ENCODE data around the gene RASGRF1.

Gene RASGRF1

DNA sequence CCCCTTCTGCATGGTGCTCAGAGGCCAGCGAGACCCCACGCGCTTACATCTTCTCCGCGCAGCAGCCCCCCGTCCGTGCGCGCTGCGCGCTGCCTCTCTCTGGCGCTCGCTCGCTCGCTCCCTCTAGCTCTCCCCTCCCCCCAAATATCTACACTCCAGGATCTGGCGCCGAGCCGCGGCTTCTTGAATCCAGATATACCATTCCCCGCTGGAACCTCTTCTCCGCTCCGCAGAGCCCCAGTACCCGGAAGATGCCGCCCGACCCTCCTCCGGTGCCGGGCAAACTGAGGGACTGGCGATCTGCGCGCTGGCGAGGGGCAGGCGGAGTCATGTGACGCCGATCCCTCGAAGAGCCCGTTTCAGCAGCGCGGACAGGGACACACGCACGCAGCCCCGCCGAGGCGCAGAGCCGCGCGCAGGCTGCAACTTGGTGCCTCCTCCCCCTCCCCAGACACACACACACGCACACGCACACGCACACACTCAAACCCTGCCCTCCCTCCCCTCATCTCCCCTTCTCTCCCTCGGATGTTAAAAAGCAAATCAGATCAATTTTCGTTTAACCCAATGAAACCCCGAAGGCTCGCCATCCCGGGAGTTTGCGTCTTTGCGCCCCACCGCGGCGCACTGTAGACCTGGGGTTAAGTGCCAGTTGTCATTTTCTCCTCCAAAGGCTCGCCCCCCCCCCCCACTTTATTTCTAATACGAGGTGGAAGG lies at the start of gene RASGRF1:
Gene RASGRF1, minus strand, starts transcription at position 294 of the 717 bp plus-strand sequence. Its CDS starts 282 bp downstream, at position 12.
- TF ChIP-seq, protein P1, sequence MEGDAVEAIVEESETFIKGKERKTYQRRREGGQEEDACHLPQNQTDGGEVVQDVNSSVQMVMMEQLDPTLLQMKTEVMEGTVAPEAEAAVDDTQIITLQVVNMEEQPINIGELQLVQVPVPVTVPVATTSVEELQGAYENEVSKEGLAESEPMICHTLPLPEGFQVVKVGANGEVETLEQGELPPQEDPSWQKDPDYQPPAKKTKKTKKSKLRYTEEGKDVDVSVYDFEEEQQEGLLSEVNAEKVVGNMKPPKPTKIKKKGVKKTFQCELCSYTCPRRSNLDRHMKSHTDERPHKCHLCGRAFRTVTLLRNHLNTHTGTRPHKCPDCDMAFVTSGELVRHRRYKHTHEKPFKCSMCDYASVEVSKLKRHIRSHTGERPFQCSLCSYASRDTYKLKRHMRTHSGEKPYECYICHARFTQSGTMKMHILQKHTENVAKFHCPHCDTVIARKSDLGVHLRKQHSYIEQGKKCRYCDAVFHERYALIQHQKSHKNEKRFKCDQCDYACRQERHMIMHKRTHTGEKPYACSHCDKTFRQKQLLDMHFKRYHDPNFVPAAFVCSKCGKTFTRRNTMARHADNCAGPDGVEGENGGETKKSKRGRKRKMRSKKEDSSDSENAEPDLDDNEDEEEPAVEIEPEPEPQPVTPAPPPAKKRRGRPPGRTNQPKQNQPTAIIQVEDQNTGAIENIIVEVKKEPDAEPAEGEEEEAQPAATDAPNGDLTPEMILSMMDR (conservative IDR thresholded peaks at IDR 0.05; ENCODE audit: low read depth, low read length) = no peak
- no peak for DNase-seq (ENCODE audit: low read depth)
- peak within 1 kb of the TSS; percentile 28 for H3K4me3 ChIP-seq (ENCODE audit: low read length)

DNA sequence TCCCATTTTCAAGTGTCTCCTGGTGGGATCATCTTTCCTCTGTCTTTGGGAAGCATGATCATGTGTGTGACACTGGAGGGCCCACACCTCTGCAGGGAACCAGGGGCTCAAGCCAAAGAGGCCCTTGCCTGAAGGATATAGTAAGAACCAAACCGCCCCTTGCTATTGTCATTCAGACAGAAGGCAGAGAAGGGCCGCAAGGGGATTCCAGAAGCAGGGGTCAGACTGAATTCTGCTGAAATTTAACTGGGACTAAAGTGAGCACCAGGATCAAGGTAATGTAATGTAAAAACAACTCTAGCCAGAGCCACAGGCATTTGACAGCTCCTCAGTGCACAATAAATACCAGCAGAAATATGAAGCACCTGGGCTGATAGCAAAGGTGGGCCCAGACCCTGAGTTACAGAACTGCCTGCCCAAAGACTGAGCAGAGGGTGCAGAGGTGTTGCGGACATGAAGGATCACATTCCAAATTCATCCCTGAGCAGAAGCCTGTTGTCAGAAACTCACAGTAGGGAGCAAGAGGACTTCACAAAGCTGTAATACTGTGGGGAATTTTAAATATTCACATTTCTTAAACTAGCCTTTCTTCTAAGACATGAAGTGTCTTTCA lies 46.0 kb upstream of the RASGRF1 start:
- TF ChIP-seq, protein P1 (conservative IDR thresholded peaks at IDR 0.05; ENCODE audit: low read depth, low read length) = no peak

DNA sequence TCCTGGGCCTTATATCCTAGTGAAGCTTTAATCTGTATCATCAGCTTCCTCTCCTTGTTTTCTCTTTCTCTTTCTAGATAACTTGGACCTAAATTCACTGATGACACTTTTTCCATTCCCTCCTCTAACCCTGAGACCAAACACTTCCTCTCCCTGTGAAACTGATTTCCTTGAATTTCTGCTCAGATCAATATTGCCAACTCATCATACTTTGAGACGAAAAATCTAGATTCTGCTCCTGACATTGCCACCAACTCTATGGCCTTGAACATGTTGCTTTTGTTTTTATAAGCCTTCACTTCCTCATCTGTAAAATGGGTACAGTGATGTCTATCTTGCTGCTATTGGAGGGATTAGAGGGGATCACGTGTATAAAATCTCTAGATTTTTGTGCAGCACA lies 42.7 kb upstream of the RASGRF1 start:
- TF ChIP-seq, protein P1 (conservative IDR thresholded peaks at IDR 0.05; ENCODE audit: low read depth, low read length) = no peak
- H3K4me3 ChIP-seq (ENCODE audit: low read length) = no peak overlapping the region
- DNase-seq (ENCODE audit: low read depth) = no peak

More for the DNA sequence above, 46.0 kb upstream of the RASGRF1 start:
- no peak for DNase-seq (ENCODE audit: low read depth)
- H3K4me3 ChIP-seq (ENCODE audit: low read length) = no peak overlapping the region

- TF ChIP-seq, protein P1 (conservative IDR thresholded peaks at IDR 0.05; ENCODE audit: low read depth, low read length) = no peak
- DNase-seq (ENCODE audit: low read depth) = no peak
- H3K4me3 ChIP-seq (ENCODE audit: low read length) = no peak overlapping the region
Observed at GRCh38 chr15:79132770-79133169, 42.2 kb upstream of the RASGRF1 start.

- no peak overlapping the region for H3K4me3 ChIP-seq (ENCODE audit: low read length)
- TF ChIP-seq, protein P1 (conservative IDR thresholded peaks at IDR 0.05; ENCODE audit: low read depth, low read length) = no peak
- DNase-seq (ENCODE audit: low read depth) = no peak
Observed at GRCh38 chr15:79132361-79132760, 41.8 kb upstream of the RASGRF1 start.

GRCh38 chr15:79130535-79131130 lies 40.1 kb upstream of the RASGRF1 start:
- DNase-seq (ENCODE audit: low read depth) = no peak
- H3K4me3 ChIP-seq (ENCODE audit: low read length) = no peak overlapping the region
- TF ChIP-seq, protein P1 (conservative IDR thresholded peaks at IDR 0.05; ENCODE audit: low read depth, low read length) = peak; percentile 50
